Activated naive CD4-positive, alpha-beta T cell treated with anti-CD3 and anti-CD28 coated beads for 36 hours (primary cell): Measurements from ENCODE around the gene BACH1. TPM values are rescaled to one million over a fixed set of nuclear protein-coding genes. Genes with fewer than 3 reads are reported as not detected.
A peak's percentile ranks its signal among the peaks of the same experiment; 100 is the strongest.

Experiments
- CTCF ChIA-PET: fragments of 350-600 bp; sonication (Branson Sonifier 250); formaldehyde crosslinking; loops from one replicate; lab custom pipeline; 2021; ENCODE audit warnings: antibody characterized with exemption; lab: Charles Lee
- DNase-seq: peaks from one replicate; pipeline ENCODE4 v3.0.0-alpha.2; 2020
- H3K27ac Mint-ChIP-seq: one replicate; pipeline ENCODE4 v1.8.0; 2021; ENCODE audit warnings: mild to moderate bottlenecking, mixed read lengths
- H3K27me3 Mint-ChIP-seq: one replicate; pipeline ENCODE4 v1.8.0; 2021; ENCODE audit warnings: low read depth, mixed read lengths
- H3K36me3 Mint-ChIP-seq: one replicate; pipeline ENCODE4 v1.8.0; 2021; ENCODE audit warnings: low read depth, mixed read lengths
- H3K4me1 Mint-ChIP-seq: one replicate; pipeline ENCODE4 v1.8.0; 2021; ENCODE audit warnings: low read depth, mixed read lengths
- H3K4me3 Mint-ChIP-seq: one replicate; pipeline ENCODE4 v1.8.0; 2021; ENCODE audit warnings: mild to moderate bottlenecking, moderate library complexity, mixed read lengths
- H3K9me3 Mint-ChIP-seq: one replicate; pipeline ENCODE4 v1.8.0; 2021; ENCODE audit warnings: mixed read lengths
- intact Hi-C: fragments of 100-400 bp; cut with micrococcal nuclease; formaldehyde crosslinking; loops from one replicate; pipeline ENCODE4 v1.15.1; 2023
- total RNA-seq, 2 experiments: library from RNA; stranded (reverse); gene quantifications; one replicate each; pipeline ENCODE4 v1.2.3, GENCODE V29; 2021

Gene BACH1
- total RNA-seq, 2 experiments from 2014 or later: 22.6 to 23.2 TPM

DNA sequence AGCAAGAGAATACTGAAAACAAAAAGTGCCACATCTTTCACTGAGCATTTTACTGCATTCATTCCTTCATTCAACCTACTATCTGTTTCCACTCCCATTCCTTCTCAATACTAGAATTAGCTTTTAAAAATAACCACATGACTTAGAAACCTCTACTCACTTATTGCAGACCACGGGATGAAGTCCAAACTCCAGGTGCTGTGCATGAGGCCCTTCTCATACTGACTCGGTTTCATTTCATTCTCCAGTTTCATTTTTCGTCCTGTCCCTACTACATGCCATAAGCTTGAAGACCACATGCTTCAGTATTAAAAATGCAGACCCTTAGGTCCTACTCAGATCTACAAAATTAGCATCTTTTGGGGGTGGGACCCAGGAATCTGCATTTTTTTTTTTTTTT, 2.3 kb upstream of the BACH1 start:
- Mint-ChIP-seq H3K9me3 (peaks cover 11% of the 10 kb centered on the region), H3K27ac (no peak overlapping the region), H3K4me3 (no peak overlapping the region), H3K27me3 (no peaks in the 10 kb centered on the region), H3K36me3 (peaks cover 4% of the 10 kb centered on the region), H3K4me1 (peaks cover 47% of the 10 kb centered on the region)
- DNase-seq: no peak
- intact Hi-C loops: loop anchor here (10.0 kb wide), 1 partner anchor 462 kb away; no protein-coding TSS in a partner anchor
- CTCF ChIA-PET: interaction anchor here (0.6 to 1.3 kb wide), 2 partner anchors 63 to 204 kb away, joined by 3 read pairs; no protein-coding TSS in a partner anchor

DNA sequence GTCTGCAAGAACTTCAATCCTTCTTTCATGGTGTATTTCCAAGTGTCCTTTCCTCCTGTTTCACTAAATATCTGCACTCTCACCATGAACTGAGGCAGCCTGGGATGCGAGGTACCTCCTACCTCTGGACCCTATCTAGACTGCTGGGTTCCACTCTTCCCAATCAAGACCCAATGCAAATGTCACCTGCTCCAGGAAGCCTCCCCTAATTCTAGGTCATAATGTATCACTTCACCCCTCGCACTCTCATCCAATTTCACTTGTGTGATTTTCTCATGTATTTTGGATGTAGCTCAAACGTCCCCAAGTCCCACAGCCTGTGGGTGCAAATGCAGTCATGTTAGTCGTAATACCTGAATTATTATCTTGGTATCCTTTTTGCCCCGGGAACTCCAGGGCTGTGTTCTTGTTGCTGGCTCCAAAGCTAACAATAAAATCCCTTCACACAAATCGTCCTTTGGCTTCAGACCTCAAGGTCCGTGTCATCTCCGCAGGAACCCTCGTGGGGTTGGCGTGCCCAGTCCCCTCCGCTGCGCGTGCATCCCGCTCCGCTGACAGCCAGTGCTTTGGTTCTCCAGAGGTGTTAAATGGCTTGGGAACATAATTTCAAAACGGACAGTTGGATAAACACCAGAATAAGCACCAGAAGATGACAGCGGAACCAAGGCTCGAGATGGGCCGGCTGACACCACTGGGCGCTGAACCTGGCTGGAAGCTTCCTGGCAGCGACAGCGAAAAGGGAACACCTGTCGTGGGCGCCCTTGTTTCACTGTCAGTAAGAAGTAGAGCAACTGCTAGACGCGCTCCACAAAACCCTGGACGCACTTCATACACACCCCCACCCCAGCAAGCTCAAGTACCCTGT, 1.0 kb upstream of the BACH1 start:
- CTCF ChIA-PET: interaction anchor here (0.6 to 1.6 kb wide), 4 partner anchors 50 to 220 kb away, joined by 3 to 5 read pairs (median 4); no protein-coding TSS in a partner anchor
- H3K27me3 Mint-ChIP-seq: no peaks in the 10 kb centered on the region

DNA sequence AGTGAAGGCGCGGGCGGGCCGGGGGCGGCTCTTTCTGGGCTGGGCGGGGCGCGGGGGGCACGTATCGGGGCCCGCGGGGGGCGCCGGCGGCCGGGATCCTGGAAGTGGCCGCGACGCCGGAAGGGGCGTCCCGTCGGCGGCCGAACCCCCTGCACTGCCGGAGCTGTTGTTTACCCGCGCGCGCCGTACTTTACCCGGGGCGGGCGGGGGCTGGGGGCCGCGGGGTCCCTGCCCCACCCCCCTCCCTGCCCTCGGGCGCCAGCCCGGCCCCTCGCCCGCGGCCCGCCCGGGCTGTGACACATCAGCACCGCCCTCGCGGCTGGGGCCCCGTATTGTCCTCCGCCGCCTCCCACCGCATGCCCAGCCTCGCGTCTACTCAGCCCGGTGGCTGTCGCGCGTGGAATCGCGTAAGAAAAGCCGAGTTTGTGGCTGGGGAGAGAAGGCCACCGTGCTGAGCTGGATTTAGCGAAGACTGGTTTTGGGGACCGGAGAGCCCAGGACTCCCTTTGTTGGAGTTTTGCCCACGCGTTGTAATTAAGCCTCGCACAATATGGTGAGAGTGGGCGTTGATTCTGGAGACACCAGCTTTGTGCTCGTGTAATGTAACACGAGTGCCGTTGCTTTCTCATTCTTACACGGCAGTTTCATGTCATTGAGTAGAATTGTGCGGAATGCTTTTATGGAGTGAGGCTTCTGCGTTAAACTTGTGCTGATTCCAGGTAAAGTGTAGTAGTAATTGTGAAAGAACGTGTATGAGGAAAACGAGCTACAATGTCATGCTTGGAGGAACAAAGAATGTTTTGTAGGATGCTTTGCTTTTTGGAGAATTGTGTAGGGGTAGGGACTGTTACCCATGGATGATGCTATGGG, 559 bp downstream of the BACH1 start:
- DNase-seq: peak; percentile 63
- Mint-ChIP-seq H3K9me3 (peaks cover 11% of the 10 kb centered on the region), H3K36me3 (peaks cover 4% of the 10 kb centered on the region), H3K4me1 (peaks cover 62% of the 10 kb centered on the region), H3K4me3 (peak overlapping the region; percentile 78), H3K27ac (peak overlapping the region; percentile 76), H3K27me3 (no peaks in the 10 kb centered on the region)
- intact Hi-C loops: loop anchor here (1.0 to 10.0 kb wide), 7 partner anchors 49 to 464 kb away; partner anchors contain the start of gene USP16
- CTCF ChIA-PET: interaction anchor here (0.7 to 2.3 kb wide), 12 partner anchors 19 to 222 kb away, joined by 3 to 12 read pairs (median 4); no protein-coding TSS in a partner anchor

More for the DNA sequence above, 1.0 kb upstream of the BACH1 start:
- H3K36me3 Mint-ChIP-seq: peaks cover 4% of the 10 kb centered on the region
- intact Hi-C loops: loop anchor here (1.0 to 10.0 kb wide), 8 partner anchors 75 to 463 kb away; partner anchors contain the start of gene CCT8
- peak overlapping the region; percentile 20 for H3K4me3 Mint-ChIP-seq
- peaks cover 60% of the 10 kb centered on the region for H3K4me1 Mint-ChIP-seq
- no peak overlapping the region for H3K27ac Mint-ChIP-seq
- DNase-seq: peak; percentile 14
- H3K9me3 Mint-ChIP-seq: peaks cover 11% of the 10 kb centered on the region

DNA sequence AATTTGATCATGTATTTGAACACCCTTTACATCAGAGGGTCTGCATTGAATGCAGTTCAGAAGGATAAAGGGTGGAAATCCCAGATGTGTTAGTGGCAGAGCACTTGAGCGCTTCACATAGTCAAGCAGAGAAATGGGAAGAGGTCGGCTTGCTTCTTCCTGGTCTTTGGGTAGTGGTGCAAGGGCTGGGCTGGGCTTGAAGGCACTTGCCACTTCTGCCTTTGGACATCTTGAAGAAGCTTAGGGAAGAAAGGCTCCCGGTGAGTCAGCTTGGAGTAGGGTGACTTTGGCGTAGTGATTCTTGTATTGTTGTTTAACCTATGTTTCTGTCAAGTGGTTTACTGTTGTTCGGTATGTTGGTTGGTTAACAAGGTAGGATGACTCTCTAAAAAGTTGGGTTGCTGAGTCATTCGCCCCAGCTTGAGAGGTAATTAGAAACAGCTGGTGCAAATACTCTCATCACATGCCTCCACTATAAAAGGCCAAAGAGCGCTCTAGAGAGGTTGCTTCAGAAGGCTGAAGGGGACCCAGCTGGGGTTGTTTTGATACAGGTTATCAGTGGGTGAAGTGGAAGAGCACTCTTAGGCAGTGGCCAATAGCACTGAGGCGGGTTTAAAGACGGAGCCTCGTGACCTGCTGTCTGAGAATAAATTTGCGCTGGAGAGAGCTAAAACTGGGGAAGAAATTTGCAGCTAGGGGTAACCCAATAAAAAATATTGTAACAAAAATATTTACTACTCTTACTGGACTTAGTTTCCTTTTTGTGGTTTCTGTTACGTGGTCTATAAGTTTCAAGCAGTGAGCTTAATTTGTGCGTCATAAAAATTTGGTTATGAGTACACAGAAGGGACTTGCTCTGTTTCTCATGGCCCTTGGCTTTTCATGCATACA, 1.4 kb downstream of the BACH1 start:
- Mint-ChIP-seq H3K36me3 (peaks cover 4% of the 10 kb centered on the region), H3K9me3 (peaks cover 11% of the 10 kb centered on the region), H3K27me3 (no peaks in the 10 kb centered on the region), H3K4me3 (peak overlapping the region; percentile 78), H3K4me1 (peaks cover 62% of the 10 kb centered on the region), H3K27ac (peak overlapping the region; percentile 76)
- intact Hi-C loops: loop anchor here (1.0 to 10.0 kb wide), 7 partner anchors 48 to 465 kb away; partner anchors contain the start of gene USP16
- peak; percentile 67 for DNase-seq
- CTCF ChIA-PET: interaction anchor here (0.5 to 2.3 kb wide), 15 partner anchors 16 to 221 kb away, joined by 3 to 12 read pairs (median 4); no protein-coding TSS in a partner anchor

- CTCF ChIA-PET: interaction anchor here (0.6 to 2.3 kb wide), 12 partner anchors 20 to 582 kb away, joined by 3 to 12 read pairs (median 5); no protein-coding TSS in a partner anchor
- Mint-ChIP-seq H3K27me3 (no peaks in the 10 kb centered on the region), H3K4me3 (peak overlapping the region; percentile 78), H3K9me3 (peaks cover 11% of the 10 kb centered on the region), H3K36me3 (peaks cover 6% of the 10 kb centered on the region), H3K4me1 (peaks cover 62% of the 10 kb centered on the region), H3K27ac (no peak overlapping the region)
- no peak for DNase-seq
- intact Hi-C loops: no loop called here
Observed at GRCh38 chr21:29300807-29301138, 2.1 kb downstream of the BACH1 start.

GRCh38 chr21:29301691-29302090, 3.0 kb downstream of the BACH1 start:
- Mint-ChIP-seq H3K27ac (no peak overlapping the region), H3K36me3 (peaks cover 9% of the 10 kb centered on the region), H3K27me3 (no peaks in the 10 kb centered on the region), H3K4me3 (no peak overlapping the region), H3K9me3 (peaks cover 9% of the 10 kb centered on the region), H3K4me1 (peaks cover 66% of the 10 kb centered on the region)
- CTCF ChIA-PET: interaction anchor here (0.6 to 1.7 kb wide), 3 partner anchors 16 to 68 kb away, joined by 3 to 5 read pairs (median 4); no protein-coding TSS in a partner anchor
- intact Hi-C loops: no loop called here
- no peak for DNase-seq

GRCh38 chr21:29302359-29302875, 3.7 kb downstream of the BACH1 start:
- DNase-seq: no peak
- Mint-ChIP-seq H3K36me3 (peaks cover 5% of the 10 kb centered on the region), H3K27me3 (no peaks in the 10 kb centered on the region), H3K27ac (no peak overlapping the region), H3K4me1 (peaks cover 68% of the 10 kb centered on the region), H3K9me3 (peaks cover 2% of the 10 kb centered on the region), H3K4me3 (no peak overlapping the region)
- intact Hi-C loops: no loop called here
- CTCF ChIA-PET: interaction anchor here (0.8 to 1.7 kb wide), 6 partner anchors 12 to 183 kb away, joined by 3 to 5 read pairs (median 3); no protein-coding TSS in a partner anchor

DNA sequence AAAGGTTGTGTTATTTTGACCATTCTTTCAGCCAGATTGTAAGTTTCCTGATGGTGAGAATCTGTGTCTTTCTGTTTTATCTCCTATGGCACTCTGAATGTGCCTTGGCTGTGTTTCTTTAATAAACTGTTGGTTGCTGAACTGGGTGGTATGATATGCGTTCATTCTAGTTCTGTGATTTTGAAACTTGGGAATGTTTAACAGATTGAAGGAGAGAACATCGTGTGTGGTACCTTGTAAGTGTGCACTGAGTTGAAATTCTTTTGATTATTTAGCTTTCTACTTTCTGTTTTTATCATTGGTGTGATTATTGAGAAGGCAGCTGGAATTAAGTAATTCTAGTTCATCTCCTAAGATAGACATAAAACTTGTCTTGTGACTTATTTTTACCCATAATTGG, 4.6 kb downstream of the BACH1 start:
- DNase-seq: no peak
- peaks cover 5% of the 10 kb centered on the region for H3K36me3 Mint-ChIP-seq
- CTCF ChIA-PET: interaction anchor here (0.6 to 1.7 kb wide), 6 partner anchors 11 to 108 kb away, joined by 3 to 6 read pairs (median 4); no protein-coding TSS in a partner anchor
- no peaks in the 10 kb centered on the region for H3K27me3 Mint-ChIP-seq
- intact Hi-C loops: no loop called here
- H3K9me3 Mint-ChIP-seq: no peaks in the 10 kb centered on the region
- no peak overlapping the region for H3K27ac Mint-ChIP-seq
- H3K4me3 Mint-ChIP-seq: no peak overlapping the region
- peaks cover 75% of the 10 kb centered on the region for H3K4me1 Mint-ChIP-seq

- Mint-ChIP-seq H3K36me3 (peaks cover 5% of the 10 kb centered on the region), H3K27ac (no peak overlapping the region), H3K4me1 (peaks cover 80% of the 10 kb centered on the region), H3K27me3 (no peaks in the 10 kb centered on the region), H3K4me3 (no peak overlapping the region), H3K9me3 (no peaks in the 10 kb centered on the region)
- no peak for DNase-seq
- intact Hi-C loops: no loop called here
- CTCF ChIA-PET: interaction anchor here (0.5 kb wide), 1 partner anchor 140 kb away, joined by 3 read pairs; no protein-coding TSS in a partner anchor
Observed at GRCh38 chr21:29304597-29304996, 5.9 kb downstream of the BACH1 start.

DNA sequence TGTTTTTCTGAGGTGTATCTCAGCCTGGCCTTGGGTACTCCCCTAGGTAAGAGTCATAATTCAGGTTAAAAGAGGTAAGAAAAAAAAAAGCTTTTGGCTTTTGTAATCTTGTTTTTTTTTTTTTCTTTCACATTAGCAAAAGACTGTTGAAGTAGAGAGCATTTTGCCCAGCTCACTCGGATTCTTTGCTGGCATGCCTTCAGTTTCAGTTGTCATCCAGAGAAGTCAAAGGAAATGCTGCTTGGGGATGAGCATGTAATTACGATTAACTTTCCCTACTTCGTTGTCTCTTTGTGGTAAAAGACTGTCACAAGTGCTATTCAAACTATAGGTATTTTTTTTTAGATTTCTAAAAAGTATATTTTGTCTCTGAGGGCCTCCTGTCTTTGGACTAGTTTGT, 6.3 kb downstream of the BACH1 start:
- no peak overlapping the region for H3K4me3 Mint-ChIP-seq
- peaks cover 5% of the 10 kb centered on the region for H3K36me3 Mint-ChIP-seq
- no peak for DNase-seq
- CTCF ChIA-PET: no interaction called here
- peaks cover 75% of the 10 kb centered on the region for H3K4me1 Mint-ChIP-seq
- H3K27ac Mint-ChIP-seq: no peak overlapping the region
- no peaks in the 10 kb centered on the region for H3K9me3 Mint-ChIP-seq
- no peaks in the 10 kb centered on the region for H3K27me3 Mint-ChIP-seq
- intact Hi-C loops: no loop called here

DNA sequence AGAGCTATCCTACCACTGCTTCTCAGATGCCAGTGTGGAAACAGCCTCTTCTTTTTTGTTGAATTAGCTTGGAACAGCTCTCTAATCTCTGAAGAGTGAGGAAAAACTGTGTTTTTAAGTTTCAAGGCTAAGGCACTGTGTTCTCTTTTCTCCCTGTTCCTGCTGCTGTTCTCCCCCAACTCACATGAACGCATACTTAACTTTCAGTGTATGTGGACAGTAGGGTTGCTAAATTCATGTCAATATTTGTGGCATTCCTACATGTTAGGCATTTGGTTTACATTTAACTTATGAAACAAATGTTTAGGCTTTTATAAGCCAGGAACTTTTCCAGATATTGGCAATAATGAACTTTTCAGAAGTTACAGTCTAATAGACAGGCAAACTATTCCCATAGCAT, 6.8 kb downstream of the BACH1 start:
- Mint-ChIP-seq H3K36me3 (peaks cover 7% of the 10 kb centered on the region), H3K4me3 (no peak overlapping the region), H3K9me3 (no peaks in the 10 kb centered on the region), H3K27ac (no peak overlapping the region), H3K4me1 (peaks cover 73% of the 10 kb centered on the region), H3K27me3 (no peaks in the 10 kb centered on the region)
- DNase-seq: no peak
- intact Hi-C loops: no loop called here
- CTCF ChIA-PET: interaction anchor here (0.6 kb wide), 1 partner anchor 162 kb away, joined by 3 read pairs; no protein-coding TSS in a partner anchor
